ENCODE results near the gene ASB13.
"Not testable (repeated sequence)": the region's sequence is repeated elsewhere in the genome, so short reads cannot be mapped to it uniquely, and the experiment has no call there.

The ASB13 gene

GRCh38 chr10:5604961-5605360 lies 61.4 kb downstream of the ASB13 start:
- no peak for DNase-seq (ENCODE audit: low spot score)

GRCh38 chr10:5604236-5604925 lies 62.0 kb downstream of the ASB13 start:
- no peak for DNase-seq (ENCODE audit: low spot score)

GRCh38 chr10:5603848-5604170 lies 62.6 kb downstream of the ASB13 start:
- no peak for DNase-seq (ENCODE audit: low spot score)

GRCh38 chr10:5603091-5603847 lies 63.1 kb downstream of the ASB13 start:
- DNase-seq (ENCODE audit: low spot score) = no peak

GRCh38 chr10:5601826-5602495 lies 64.4 kb downstream of the ASB13 start:
- DNase-seq (ENCODE audit: low spot score) = no peak

GRCh38 chr10:5600908-5601307 lies 65.5 kb downstream of the ASB13 start:
- no peak for DNase-seq (ENCODE audit: low spot score)

- no peak for DNase-seq (ENCODE audit: low spot score)
Observed at GRCh38 chr10:5599613-5600520, 66.5 kb downstream of the ASB13 start.

GRCh38 chr10:5598085-5598690 lies 68.2 kb downstream of the ASB13 start:
- DNase-seq (ENCODE audit: low spot score) = no peak

- DNase-seq (ENCODE audit: low spot score) = no peak
Observed at GRCh38 chr10:5596611-5597341, 69.6 kb downstream of the ASB13 start.

- no peak for DNase-seq (ENCODE audit: low spot score)
Observed at GRCh38 chr10:5595994-5596471, 70.4 kb downstream of the ASB13 start.

- DNase-seq (ENCODE audit: low spot score) = no peak
Observed at GRCh38 chr10:5595591-5595990, 70.8 kb downstream of the ASB13 start.

- no peak for DNase-seq (ENCODE audit: low spot score)
Observed at GRCh38 chr10:5595095-5595494, 71.3 kb downstream of the ASB13 start.

GRCh38 chr10:5594271-5595049 lies 71.9 kb downstream of the ASB13 start:
- DNase-seq (ENCODE audit: low spot score) = no peak

GRCh38 chr10:5593347-5593746 lies 73.0 kb downstream of the ASB13 start:
- not testable (repeated sequence) for DNase-seq (ENCODE audit: low spot score)

GRCh38 chr10:5592070-5592469 lies 74.3 kb downstream of the ASB13 start:
- DNase-seq (ENCODE audit: low spot score) = no peak

- peak; percentile 56 for DNase-seq (ENCODE audit: low spot score)
Observed at GRCh38 chr10:5591336-5591824, 75.0 kb downstream of the ASB13 start.

- no peak for DNase-seq (ENCODE audit: low spot score)
Observed at GRCh38 chr10:5590816-5591215, 75.6 kb downstream of the ASB13 start.

GRCh38 chr10:5589661-5590511 lies 76.5 kb downstream of the ASB13 start:
- DNase-seq (ENCODE audit: low spot score) = no peak

All from ecto neural progenitor cell (in vitro differentiated cells).